Germinal center (tissue), 1 donor: ENCODE data around the gene SH3RF2.
"Not testable (repeated sequence)": the region's sequence is repeated elsewhere in the genome, so short reads cannot be mapped to it uniquely, and the experiment has no call there.

ENCODE experiments used
- DNase-seq: peaks from one replicate; pipeline ENCODE4 v3.0.0; 2012; ENCODE audit warnings: mixed read lengths, low spot score

SH3RF2 gene

GRCh38 chr5:145980259-145980658 lies 43.9 kb downstream of the SH3RF2 start:
- DNase-seq, result no peak

GRCh38 chr5:145980718-145981117 lies 44.3 kb downstream of the SH3RF2 start:
- DNase-seq, result no peak

- no peak for DNase-seq
These were observed 45.5 kb downstream of the SH3RF2 start for GRCh38 chr5:145981589-145982571.

- DNase-seq, result no peak
These were observed 46.4 kb downstream of the SH3RF2 start for GRCh38 chr5:145982572-145983318.

- DNase-seq, result no peak
These were observed 47.1 kb downstream of the SH3RF2 start for GRCh38 chr5:145983446-145983845.

GRCh38 chr5:145984072-145984471 lies 47.7 kb downstream of the SH3RF2 start:
- DNase-seq, result no peak

- DNase-seq, result no peak
These were observed 51.5 kb downstream of the SH3RF2 start for GRCh38 chr5:145987856-145988255.

- no peak for DNase-seq
These were observed 52.6 kb downstream of the SH3RF2 start for GRCh38 chr5:145988993-145989392.

- DNase-seq, result no peak
These were observed 53.0 kb downstream of the SH3RF2 start for GRCh38 chr5:145989428-145989827.

- DNase-seq, result no peak
These were observed 53.8 kb downstream of the SH3RF2 start for GRCh38 chr5:145990170-145990569.

- DNase-seq, result no peak
These were observed 54.7 kb downstream of the SH3RF2 start for GRCh38 chr5:145991044-145991575.

GRCh38 chr5:145993538-145993937 lies 57.2 kb downstream of the SH3RF2 start:
- not testable (repeated sequence) for DNase-seq

- no peak for DNase-seq
These were observed 59.8 kb downstream of the SH3RF2 start for GRCh38 chr5:145996135-145996534.

GRCh38 chr5:145999208-145999607 lies 62.8 kb downstream of the SH3RF2 start:
- DNase-seq, result no peak

GRCh38 chr5:146000072-146000471 lies 63.7 kb downstream of the SH3RF2 start:
- DNase-seq, result no peak

- no peak for DNase-seq
These were observed 65.3 kb downstream of the SH3RF2 start for GRCh38 chr5:146001544-146002190.

- DNase-seq, result no peak
These were observed 66.1 kb downstream of the SH3RF2 start for GRCh38 chr5:146002491-146002890.

- DNase-seq, result no peak
These were observed 67.5 kb downstream of the SH3RF2 start for GRCh38 chr5:146003852-146004251.

- no peak for DNase-seq
These were observed 68.9 kb downstream of the SH3RF2 start for GRCh38 chr5:146005264-146005663.

GRCh38 chr5:146005723-146006122 lies 69.3 kb downstream of the SH3RF2 start:
- no peak for DNase-seq

GRCh38 chr5:146006470-146007190 lies 70.3 kb downstream of the SH3RF2 start:
- DNase-seq, result no peak

- DNase-seq, result no peak
These were observed 70.9 kb downstream of the SH3RF2 start for GRCh38 chr5:146007270-146007669.
